Prostate gland (tissue), 2 donors: ENCODE results near the gene DTL.

ENCODE experiments used
- POLR2A ChIP-seq: fragments of 450-650 bp; IDR thresholded peaks from one replicate; pipeline ENCODE4 v1.6.1; 2016; ENCODE audit warnings: antibody characterized with exemption, mild to moderate bottlenecking
- TF ChIP-seq, protein P1 (sequence below), 4 experiments: fragments of 200-600 bp in 2 of 4; fragments of 450-650 bp in 2 of 4; sonication (generic) in 2 of 4; IDR thresholded peaks; 1 replicate in 3 of 4; 2 replicates in 1 of 4; pipeline ENCODE4 v1.5.1; 2016 to 2019; ENCODE audit warnings: antibody characterized with exemption in 4 of 4, mild to moderate bottlenecking in 2 of 4, moderate library complexity in 2 of 4

GRCh38 chr1:212129781-212130180, 94.2 kb downstream of the DTL start:
- TF ChIP-seq, protein P1, sequence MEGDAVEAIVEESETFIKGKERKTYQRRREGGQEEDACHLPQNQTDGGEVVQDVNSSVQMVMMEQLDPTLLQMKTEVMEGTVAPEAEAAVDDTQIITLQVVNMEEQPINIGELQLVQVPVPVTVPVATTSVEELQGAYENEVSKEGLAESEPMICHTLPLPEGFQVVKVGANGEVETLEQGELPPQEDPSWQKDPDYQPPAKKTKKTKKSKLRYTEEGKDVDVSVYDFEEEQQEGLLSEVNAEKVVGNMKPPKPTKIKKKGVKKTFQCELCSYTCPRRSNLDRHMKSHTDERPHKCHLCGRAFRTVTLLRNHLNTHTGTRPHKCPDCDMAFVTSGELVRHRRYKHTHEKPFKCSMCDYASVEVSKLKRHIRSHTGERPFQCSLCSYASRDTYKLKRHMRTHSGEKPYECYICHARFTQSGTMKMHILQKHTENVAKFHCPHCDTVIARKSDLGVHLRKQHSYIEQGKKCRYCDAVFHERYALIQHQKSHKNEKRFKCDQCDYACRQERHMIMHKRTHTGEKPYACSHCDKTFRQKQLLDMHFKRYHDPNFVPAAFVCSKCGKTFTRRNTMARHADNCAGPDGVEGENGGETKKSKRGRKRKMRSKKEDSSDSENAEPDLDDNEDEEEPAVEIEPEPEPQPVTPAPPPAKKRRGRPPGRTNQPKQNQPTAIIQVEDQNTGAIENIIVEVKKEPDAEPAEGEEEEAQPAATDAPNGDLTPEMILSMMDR (IDR thresholded peaks at IDR 0.05): no peak
- TF ChIP-seq POLR2A: no peak
